Panc1 (cell line): ENCODE measurements around the gene SKI.

ENCODE experiments used
- POLR2AphosphoS5 ChIP-seq: IDR thresholded peaks from 2 replicates; pipeline ENCODE4 v1.6.1; 2012; ENCODE audit warnings: mild to moderate bottlenecking, low read depth, low read length, moderate library complexity
- SIN3A ChIP-seq: IDR thresholded peaks from 2 replicates; pipeline ENCODE4 v1.6.1; 2012; ENCODE audit warnings: low read depth, mild to moderate bottlenecking, low read length, moderate library complexity, borderline replicate concordance; ENCODE audit not compliant: insufficient read depth
- TCF7L2 ChIP-seq: IDR thresholded peaks from 2 replicates; pipeline ENCODE4 v1.6.1; 2011; ENCODE audit warnings: mild to moderate bottlenecking, low read depth, low read length, inconsistent platforms
- TF ChIP-seq, protein P1 (sequence below): fragments of 450-650 bp; IDR thresholded peaks from 2 replicates; pipeline ENCODE4 v1.5.1; 2017; ENCODE audit warnings: mild to moderate bottlenecking
- TF ChIP-seq, protein P2 (sequence below), 2 experiments: IDR thresholded peaks; 2 replicates each; pipeline ENCODE4 v1.6.1; 2011 to 2012; ENCODE audit warnings: low read depth in 2 of 2, control low read depth in 1 of 2, low read length in 1 of 2, mild to moderate bottlenecking in 1 of 2, moderate library complexity in 1 of 2; ENCODE audit not compliant: insufficient read depth in 1 of 2

DNA sequence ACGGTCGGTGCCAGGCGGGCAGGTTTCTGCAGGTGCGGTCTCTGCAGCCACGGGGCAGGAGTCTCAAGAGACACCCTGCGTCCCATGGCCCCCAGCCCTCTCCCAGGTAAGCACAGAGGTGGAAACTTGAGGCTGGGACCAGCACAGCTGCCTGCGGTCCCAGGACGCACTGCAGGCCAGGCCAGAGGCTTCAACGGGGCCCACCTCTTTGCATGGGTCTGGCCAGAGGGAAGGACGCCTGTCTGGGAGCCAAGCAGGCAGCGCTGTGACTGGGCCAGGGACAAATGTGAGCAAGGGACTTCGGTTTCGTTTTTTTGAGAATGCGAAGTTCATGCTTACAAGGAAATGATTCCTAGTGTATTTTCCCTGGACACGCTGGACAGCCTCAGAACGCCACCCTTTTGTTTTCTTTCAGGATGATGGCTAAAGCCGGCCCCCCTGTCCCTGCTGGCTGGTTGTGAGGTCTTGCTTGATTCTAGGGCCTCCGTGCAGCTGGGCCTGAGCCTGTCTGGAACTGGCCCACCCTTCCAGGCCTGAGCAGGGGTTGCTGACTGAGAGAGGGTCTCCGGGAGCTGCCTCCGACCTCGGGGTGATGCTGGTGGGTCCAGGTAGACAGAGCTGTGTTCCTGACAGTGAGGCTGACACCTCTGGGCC lies 124.9 kb downstream of the SKI start:
- TF ChIP-seq SIN3A (no peak), POLR2AphosphoS5 (no peak), TCF7L2 (no peak)
- TF ChIP-seq, protein P1, sequence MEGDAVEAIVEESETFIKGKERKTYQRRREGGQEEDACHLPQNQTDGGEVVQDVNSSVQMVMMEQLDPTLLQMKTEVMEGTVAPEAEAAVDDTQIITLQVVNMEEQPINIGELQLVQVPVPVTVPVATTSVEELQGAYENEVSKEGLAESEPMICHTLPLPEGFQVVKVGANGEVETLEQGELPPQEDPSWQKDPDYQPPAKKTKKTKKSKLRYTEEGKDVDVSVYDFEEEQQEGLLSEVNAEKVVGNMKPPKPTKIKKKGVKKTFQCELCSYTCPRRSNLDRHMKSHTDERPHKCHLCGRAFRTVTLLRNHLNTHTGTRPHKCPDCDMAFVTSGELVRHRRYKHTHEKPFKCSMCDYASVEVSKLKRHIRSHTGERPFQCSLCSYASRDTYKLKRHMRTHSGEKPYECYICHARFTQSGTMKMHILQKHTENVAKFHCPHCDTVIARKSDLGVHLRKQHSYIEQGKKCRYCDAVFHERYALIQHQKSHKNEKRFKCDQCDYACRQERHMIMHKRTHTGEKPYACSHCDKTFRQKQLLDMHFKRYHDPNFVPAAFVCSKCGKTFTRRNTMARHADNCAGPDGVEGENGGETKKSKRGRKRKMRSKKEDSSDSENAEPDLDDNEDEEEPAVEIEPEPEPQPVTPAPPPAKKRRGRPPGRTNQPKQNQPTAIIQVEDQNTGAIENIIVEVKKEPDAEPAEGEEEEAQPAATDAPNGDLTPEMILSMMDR, result no peak
- TF ChIP-seq, protein P2, sequence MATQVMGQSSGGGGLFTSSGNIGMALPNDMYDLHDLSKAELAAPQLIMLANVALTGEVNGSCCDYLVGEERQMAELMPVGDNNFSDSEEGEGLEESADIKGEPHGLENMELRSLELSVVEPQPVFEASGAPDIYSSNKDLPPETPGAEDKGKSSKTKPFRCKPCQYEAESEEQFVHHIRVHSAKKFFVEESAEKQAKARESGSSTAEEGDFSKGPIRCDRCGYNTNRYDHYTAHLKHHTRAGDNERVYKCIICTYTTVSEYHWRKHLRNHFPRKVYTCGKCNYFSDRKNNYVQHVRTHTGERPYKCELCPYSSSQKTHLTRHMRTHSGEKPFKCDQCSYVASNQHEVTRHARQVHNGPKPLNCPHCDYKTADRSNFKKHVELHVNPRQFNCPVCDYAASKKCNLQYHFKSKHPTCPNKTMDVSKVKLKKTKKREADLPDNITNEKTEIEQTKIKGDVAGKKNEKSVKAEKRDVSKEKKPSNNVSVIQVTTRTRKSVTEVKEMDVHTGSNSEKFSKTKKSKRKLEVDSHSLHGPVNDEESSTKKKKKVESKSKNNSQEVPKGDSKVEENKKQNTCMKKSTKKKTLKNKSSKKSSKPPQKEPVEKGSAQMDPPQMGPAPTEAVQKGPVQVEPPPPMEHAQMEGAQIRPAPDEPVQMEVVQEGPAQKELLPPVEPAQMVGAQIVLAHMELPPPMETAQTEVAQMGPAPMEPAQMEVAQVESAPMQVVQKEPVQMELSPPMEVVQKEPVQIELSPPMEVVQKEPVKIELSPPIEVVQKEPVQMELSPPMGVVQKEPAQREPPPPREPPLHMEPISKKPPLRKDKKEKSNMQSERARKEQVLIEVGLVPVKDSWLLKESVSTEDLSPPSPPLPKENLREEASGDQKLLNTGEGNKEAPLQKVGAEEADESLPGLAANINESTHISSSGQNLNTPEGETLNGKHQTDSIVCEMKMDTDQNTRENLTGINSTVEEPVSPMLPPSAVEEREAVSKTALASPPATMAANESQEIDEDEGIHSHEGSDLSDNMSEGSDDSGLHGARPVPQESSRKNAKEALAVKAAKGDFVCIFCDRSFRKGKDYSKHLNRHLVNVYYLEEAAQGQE (IDR thresholded peaks at IDR 0.05; ENCODE audit: insufficient read depth in 1 of 2, low read depth in 2 of 2, low read length in 1 of 2), result no peak
